ENCODE results near the gene UNCX.

Gene UNCX

GRCh38 chr7:1218541-1219165, 14.0 kb upstream of the UNCX start:
- no peak for DNase-seq

- no peak for DNase-seq
Measured at GRCh38 chr7:1219498-1219897, 13.2 kb upstream of the UNCX start.

GRCh38 chr7:1220000-1220726, 12.5 kb upstream of the UNCX start:
- no peak for DNase-seq

- DNase-seq, result no peak
Measured at GRCh38 chr7:1220977-1221745, 11.5 kb upstream of the UNCX start.

- no peak for DNase-seq
Measured at GRCh38 chr7:1223196-1223981, 9.3 kb upstream of the UNCX start.

GRCh38 chr7:1224086-1224716, 8.5 kb upstream of the UNCX start:
- DNase-seq, result no peak

GRCh38 chr7:1225030-1225429, 7.6 kb upstream of the UNCX start:
- DNase-seq, result no peak

- DNase-seq, result no peak
Measured at GRCh38 chr7:1225441-1226185, 7.1 kb upstream of the UNCX start.

- no peak for DNase-seq
Measured at GRCh38 chr7:1226186-1226901, 6.3 kb upstream of the UNCX start.

GRCh38 chr7:1227071-1227804, 5.4 kb upstream of the UNCX start:
- no peak for DNase-seq

GRCh38 chr7:1227814-1228544, 4.7 kb upstream of the UNCX start:
- no peak for DNase-seq

GRCh38 chr7:1228545-1229201, 4.0 kb upstream of the UNCX start:
- no peak for DNase-seq

GRCh38 chr7:1229202-1229947, 3.3 kb upstream of the UNCX start:
- no peak for DNase-seq

GRCh38 chr7:1229956-1230355, 2.7 kb upstream of the UNCX start:
- no peak for DNase-seq

- DNase-seq, result no peak
Measured at GRCh38 chr7:1230411-1231213, 2.1 kb upstream of the UNCX start.

GRCh38 chr7:1231214-1232102, 1.2 kb upstream of the UNCX start:
- no peak for DNase-seq

- DNase-seq, result no peak
Measured at GRCh38 chr7:1232103-1232466, 587 bp upstream of the UNCX start.
